NT2/D1 (cell line): ENCODE results near the gene HAPLN2.

Experiments used
- SUZ12 ChIP-seq: IDR thresholded peaks from 2 replicates; pipeline ENCODE4 v1.6.1; 2011; ENCODE audit not compliant: insufficient read length, insufficient read depth; ENCODE audit errors: extremely low read depth
- YY1 ChIP-seq: IDR thresholded peaks from 2 replicates; pipeline ENCODE4 v1.6.1; 2011; ENCODE audit not compliant: insufficient read length, insufficient read depth
- ZNF274 ChIP-seq: IDR thresholded peaks from 2 replicates; pipeline ENCODE4 v1.6.1; 2011; ENCODE audit warnings: mild to moderate bottlenecking, low read depth, low read length

DNA sequence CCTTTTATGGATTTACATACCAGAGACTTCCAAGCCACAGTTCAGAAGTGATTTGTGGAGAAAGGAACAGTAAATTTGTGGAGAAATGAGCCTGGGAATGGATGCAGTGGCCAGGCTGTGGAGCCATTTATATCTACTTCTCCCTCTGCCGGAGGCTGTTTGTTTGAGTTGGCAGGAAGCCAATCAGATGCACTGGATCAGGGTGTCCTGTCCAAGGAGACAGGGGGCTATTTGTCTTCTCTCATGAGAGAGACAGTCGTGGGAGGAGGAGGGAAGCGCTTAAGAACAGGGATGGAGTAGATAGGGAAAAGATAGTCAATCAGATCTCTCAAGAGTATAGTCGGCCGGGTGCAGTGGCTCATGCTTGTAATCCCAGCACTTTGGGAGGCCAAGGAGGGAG is 2.8 kb upstream of the HAPLN2 start:
- no peak for TF ChIP-seq SUZ12
- no peak for TF ChIP-seq ZNF274
- no peak for TF ChIP-seq YY1
